ENCODE data around the gene PTPRD.

- TF ChIP-seq, protein P1, sequence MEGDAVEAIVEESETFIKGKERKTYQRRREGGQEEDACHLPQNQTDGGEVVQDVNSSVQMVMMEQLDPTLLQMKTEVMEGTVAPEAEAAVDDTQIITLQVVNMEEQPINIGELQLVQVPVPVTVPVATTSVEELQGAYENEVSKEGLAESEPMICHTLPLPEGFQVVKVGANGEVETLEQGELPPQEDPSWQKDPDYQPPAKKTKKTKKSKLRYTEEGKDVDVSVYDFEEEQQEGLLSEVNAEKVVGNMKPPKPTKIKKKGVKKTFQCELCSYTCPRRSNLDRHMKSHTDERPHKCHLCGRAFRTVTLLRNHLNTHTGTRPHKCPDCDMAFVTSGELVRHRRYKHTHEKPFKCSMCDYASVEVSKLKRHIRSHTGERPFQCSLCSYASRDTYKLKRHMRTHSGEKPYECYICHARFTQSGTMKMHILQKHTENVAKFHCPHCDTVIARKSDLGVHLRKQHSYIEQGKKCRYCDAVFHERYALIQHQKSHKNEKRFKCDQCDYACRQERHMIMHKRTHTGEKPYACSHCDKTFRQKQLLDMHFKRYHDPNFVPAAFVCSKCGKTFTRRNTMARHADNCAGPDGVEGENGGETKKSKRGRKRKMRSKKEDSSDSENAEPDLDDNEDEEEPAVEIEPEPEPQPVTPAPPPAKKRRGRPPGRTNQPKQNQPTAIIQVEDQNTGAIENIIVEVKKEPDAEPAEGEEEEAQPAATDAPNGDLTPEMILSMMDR (IDR thresholded peaks at IDR 0.05): no peak
- TF ChIP-seq POLR2A (IDR thresholded peaks at IDR 0.05): no peak
These were observed 1781.2 kb downstream of the PTPRD start for GRCh38 chr9:8831568-8831967.

Data from thyroid gland (tissue), 4 donors.